HUDEP-2 (cell line): ENCODE measurements around the gene MRPL58.
"Not testable (repeated sequence)": the region's sequence is repeated elsewhere in the genome, so short reads cannot be mapped to it uniquely, and the experiment has no call there.

Experiments
- DNase-seq, 76 experiments: peaks; one replicate each; lab custom pipeline; 2025; ENCODE audit not compliant: unreplicated experiment in 76 of 76; lab: John Stamatoyannopoulos, UW

Gene MRPL58

GRCh38 chr17:74986206-74986576 is 26.3 kb upstream of the MRPL58 start:
- DNase-seq: no peak

DNA sequence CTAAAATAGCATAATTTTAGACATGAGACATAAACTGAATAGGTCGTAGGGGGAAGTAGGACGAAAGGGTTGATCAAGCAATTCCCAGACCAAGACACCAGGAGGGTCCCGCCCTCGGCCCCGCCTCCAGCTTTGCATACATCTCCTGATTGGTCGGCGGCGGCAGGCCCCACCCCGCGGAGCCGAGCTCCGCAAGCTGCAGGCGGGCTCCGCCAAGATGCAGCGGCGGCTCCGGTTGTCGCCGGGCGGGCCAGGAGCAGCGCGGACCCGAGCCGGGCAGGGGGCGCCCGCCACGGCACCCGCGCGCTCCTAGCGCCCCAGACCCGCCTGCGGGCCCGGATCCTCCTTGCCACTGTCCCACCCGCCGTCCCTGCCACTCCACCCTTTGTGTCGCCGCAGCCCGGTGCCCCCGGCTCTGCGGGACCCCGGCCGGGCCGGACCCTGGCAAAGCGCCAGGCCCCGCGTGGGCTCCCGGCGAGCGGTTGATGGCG is 25.0 kb upstream of the MRPL58 start, which contains the start of gene CDR2L:
CDR2L (plus strand) TSS at position 215 of the 491 bp plus-strand sequence. CDS start 412 bp downstream, outside the sequence.
- DNase-seq: peak in 72 of 76 experiments; percentile 38 to 95 (median 83)

DNA sequence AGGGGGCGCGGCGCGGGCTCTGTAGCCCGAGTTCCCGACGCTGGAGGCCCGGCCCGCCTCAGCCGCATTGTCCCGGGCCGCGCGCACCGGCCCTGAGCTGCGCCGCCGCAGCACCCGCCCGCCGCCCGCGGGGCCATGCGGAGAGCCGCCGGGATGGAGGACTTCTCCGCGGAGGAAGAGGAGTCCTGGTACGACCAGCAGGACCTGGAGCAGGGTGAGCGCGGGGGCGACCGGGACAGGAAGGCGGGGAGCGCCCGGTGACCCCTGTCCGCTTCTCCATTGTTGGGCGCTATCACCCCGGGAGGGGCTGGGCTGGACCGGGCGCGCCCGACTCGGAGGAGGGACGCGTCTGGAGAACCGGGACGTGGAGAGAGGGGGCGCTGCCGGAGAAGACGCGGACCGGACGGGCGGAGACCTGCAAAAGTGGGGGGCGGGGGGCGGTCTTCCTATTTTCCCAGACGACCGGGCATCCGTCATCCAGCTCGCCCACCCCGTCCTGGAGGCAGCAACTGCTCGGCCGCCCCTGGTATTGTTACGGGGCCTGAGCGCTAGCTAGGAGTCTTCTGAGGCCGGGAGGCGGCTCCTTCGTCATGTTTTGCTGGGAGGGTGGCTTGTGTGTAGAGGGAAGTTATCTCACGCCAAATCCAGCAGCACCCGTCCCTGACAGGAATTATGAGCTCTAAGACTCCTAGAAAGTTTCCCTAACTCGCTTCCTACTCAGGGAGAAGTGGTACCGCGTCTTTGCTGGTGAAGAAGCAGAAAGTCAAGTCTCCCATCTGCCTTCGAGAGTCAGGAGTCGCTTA is 24.4 kb upstream of the MRPL58 start:
- peak in 13 of 76 experiments; percentile 3 to 56 (median 24) for DNase-seq

GRCh38 chr17:74990581-74991105 is 21.8 kb upstream of the MRPL58 start:
- no peak for DNase-seq

DNA sequence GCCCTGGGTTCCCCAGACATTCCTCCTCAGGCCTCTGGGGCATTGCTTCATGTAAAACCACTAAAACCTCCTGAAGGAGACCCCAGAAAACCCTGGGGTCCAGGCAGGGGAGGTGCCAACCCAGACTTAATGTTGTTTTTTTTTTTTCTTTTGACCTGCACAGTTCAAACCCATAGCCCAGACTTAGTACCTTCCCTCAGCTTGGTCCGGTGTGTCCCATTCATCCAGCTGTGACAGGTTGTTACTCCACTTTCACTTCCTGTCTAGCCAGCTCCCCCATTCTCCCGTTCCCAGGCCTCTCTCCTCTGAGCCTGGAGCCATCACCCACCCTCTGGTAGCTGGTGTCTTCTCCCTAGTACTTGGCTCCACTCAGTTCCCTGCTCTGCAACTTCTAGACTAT is 20.2 kb upstream of the MRPL58 start:
- DNase-seq: no peak

DNA sequence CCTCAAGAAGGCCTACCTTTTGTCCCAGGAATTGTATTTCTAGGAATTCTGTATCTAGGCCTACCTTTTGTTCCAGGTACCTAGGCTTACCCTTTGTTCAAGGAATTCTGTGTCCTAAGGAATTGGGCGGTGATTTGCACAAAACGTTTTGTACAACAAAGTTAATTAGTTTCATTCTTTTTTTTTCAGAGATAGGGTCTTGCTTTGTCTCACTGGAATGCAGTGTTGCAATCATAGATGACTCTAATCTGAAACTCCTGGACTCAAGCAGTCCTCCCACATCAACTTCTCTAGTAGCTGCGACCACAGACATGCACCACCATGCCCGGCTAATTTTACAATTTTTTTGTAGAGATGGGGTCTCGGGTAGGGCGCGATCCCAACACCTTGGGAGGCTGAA is 18.0 kb upstream of the MRPL58 start:
- DNase-seq: no peak

DNA sequence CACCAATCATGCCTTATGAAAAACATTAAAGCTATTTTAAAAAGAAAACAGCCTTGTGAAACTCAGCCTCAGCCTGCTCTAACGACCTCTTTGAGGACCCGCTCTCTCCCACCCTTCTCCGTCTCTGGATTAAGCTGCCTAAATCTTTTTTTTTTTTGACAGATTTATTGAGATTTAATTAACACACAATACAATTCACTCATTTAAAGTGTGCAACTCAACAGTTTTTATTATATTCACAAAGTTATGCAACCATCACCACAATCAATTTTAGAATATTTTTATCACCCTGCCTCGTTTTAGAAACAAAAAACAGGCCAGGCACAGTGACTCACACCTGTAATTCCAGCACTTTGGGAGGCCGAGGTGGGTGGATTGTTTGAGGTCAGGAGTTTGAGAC is 16.6 kb upstream of the MRPL58 start:
- DNase-seq: no peak

DNA sequence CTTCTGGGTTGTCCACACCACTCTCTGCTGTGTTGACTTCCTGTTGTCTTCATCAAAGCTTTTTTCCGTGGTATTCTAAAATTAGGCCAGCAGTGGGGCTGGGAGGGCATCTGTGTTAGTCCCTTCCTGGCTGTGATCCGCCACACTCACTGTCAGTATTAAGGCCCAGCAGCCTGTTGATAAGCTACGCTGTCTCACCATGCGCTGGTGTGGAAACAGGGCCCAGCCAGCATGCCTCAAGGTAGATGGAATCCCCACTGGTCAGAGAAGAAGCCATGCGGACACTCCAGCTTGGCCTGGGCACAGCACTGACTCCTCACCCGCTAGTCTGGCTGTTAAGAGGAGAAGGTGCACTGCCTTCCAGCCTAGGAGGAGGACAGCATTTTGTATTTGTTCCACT is 13.7 kb upstream of the MRPL58 start:
- DNase-seq: no peak

DNA sequence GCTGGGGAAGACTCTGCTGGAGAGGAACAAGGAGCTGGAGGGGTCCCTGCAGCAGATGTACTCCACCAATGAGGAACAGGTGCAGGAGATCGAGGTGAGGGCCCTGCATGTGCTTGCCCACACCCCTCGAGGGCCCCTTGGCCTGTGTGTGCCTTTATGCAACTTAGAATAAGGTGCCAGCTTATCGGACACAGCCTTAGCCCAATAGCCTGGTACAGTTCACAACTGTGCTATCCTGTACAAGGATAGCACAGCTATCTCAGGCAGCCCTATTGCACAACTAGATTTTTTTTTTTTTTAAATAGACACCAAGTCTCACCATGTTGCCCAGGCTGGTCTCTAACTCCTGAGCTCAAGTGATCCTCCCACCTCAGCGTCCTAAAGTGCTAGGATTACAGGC is 12.9 kb upstream of the MRPL58 start:
- DNase-seq: no peak

DNA sequence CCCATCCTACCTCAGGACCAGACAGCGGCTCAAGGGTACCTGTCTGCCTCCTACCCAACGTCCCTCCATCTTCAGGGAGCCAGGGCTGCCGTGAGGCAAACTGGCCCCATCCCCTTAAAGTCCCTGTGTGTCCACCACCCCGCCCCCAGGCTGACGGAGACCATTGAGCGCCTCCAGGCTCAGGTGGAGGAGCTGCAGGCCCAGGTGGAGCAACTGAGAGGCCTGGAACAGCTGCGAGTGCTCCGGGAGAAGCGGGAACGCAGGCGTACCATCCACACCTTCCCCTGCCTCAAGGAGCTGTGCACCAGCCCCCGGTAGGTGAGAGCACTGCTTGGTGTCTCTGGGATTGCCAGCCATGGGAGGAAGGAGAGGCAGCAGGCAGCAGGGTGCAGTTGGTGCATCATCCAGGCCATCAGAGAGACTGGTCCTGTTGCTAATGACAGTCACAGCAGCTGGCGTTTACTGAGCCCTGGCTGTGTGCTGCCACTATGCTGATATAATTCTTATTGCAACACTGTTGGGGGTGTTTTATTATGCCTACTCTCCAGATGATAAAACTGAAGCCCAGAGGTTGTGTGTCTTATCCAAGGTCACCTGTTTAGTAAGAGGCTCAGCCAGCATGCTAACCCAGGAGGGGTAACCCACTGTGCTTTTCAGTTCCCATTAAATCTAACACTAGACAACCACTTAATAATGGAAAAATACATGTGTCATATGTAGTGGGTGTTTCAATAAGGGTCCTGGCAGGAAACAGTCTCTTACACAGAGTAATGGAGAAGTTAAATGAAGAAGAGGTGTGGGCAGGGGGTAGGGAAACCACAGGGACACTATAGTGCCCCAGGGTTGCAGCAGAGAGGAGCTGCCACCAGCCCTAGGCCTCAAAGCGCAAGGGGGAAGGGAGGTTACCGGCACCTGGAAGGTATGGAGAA is 10.3 kb upstream of the MRPL58 start:
- DNase-seq: no peak

GRCh38 chr17:75003070-75003956 is 9.2 kb upstream of the MRPL58 start:
- no peak for DNase-seq

- no peak for DNase-seq
Measured at GRCh38 chr17:75003957-75004355, 8.5 kb upstream of the MRPL58 start.

- DNase-seq: no peak
Measured at GRCh38 chr17:75004371-75004770, 8.1 kb upstream of the MRPL58 start.

- no peak for DNase-seq
Measured at GRCh38 chr17:75005291-75005690, 7.2 kb upstream of the MRPL58 start.

GRCh38 chr17:75006084-75006483 is 6.4 kb upstream of the MRPL58 start:
- not testable (repeated sequence) for DNase-seq

DNA sequence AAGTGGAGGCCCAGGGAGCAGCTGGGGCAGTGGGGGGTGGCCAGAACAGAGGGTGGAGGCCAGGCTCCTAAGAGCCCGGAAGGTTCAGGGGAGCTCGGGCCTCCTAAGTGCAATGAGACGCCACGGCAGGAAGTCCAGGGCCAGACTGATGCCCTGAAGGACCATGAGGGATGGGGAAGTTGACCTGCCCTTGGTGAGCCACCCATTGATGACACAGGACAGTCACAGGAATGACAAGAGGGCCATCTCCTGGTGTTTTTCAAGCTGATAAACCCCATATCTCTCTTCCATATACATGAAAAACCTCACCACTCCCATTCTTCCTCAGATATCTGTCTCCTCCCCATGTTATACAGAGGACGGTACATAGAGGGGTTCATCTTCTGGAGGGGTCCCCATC is 5.8 kb upstream of the MRPL58 start:
- peak in 34 of 76 experiments; percentile 9 to 58 (median 25) for DNase-seq

DNA sequence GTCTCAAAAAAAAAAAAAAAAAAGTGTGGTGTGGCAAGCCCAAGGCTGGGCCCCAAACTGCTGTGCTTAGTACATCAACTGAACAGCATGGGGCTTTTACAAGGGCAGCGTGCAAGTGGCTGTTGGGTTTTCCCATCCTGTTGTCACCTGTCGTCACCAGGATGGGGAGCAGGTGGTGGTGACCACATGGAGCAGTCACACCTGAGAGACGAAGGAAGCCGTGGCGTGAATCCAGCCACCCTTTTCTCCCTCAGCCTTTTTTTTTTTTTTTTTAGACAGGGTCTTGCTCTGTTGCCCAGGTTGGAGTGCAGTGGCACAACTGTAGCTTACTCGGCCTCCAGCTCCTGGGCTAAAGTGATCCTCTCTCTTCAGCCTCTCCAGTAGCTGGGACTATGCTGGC is 4.1 kb upstream of the MRPL58 start:
- no peak for DNase-seq

GRCh38 chr17:75009139-75009724 is 3.2 kb upstream of the MRPL58 start:
- no peak for DNase-seq

DNA sequence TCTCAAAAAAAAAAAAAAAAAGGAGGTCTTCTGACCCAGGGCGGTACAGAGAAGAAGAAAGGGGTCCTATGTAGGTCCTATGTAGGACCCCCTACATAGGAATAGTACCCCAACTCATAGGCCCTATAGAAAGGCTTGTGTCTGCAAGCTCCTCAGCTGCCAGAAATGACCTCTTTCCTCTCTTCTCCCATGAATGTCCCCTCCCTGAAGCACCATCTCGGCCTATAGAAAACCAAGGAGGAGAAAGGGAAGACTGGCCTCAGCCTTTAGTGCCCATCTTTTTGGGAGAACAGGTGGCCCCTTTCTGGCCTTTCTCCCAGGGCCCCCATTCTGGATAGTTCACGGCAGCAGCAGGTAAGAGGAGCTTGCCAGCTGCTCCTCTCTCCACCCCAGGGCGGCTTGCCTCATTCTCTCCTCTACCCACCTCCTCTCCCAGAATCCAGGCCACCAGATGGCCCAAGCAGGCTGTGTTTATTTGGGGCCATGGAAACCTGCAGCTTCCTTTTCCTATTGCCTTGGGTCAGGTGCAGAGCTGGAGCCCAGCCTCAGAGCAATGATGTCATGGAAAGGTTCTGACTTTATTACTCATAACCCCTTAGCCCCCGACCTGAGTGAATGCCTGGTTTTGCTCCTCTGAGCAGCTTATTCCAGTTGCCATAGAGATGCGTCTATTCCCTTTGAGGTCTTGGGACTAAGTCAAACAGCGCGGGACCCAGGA is 1.6 kb upstream of the MRPL58 start:
- peak in 2 of 76 experiments; percentile 17 to 23 for DNase-seq
